ENCODE measurements around the gene SLC35F3. TPM values are rescaled to one million over a fixed set of nuclear protein-coding genes. Genes with fewer than 3 reads are reported as not detected.

The SLC35F3 gene
- total RNA-seq, 1 donor from 2014 or later, result 1.6 TPM

GRCh38 chr1:234309243-234309597 is 404.7 kb downstream of the SLC35F3 start:
- no peak overlapping the region for H3K4me3 ChIP-seq (ENCODE audit: low read depth, low read length)
- TF ChIP-seq CTCF (conservative IDR thresholded peaks at IDR 0.05; ENCODE audit: low read depth, low read length), result no peak
- no peak for DNase-seq (ENCODE audit: low read depth)

- peak; percentile 99 for TF ChIP-seq CTCF (conservative IDR thresholded peaks at IDR 0.05; ENCODE audit: low read depth, low read length)
- no peak for DNase-seq (ENCODE audit: low read depth)
- H3K4me3 ChIP-seq (ENCODE audit: low read depth, low read length), result no peak overlapping the region
Observed at GRCh38 chr1:234309598-234310459, 405.4 kb downstream of the SLC35F3 start.

- H3K4me3 ChIP-seq (ENCODE audit: low read depth, low read length), result no peak overlapping the region
- no peak for TF ChIP-seq CTCF (conservative IDR thresholded peaks at IDR 0.05; ENCODE audit: low read depth, low read length)
- no peak for DNase-seq (ENCODE audit: low read depth)
Observed at GRCh38 chr1:234310460-234310817, 406.0 kb downstream of the SLC35F3 start.

- H3K4me3 ChIP-seq (ENCODE audit: low read depth, low read length), result no peak overlapping the region
- no peak for TF ChIP-seq CTCF (conservative IDR thresholded peaks at IDR 0.05; ENCODE audit: low read depth, low read length)
- DNase-seq (ENCODE audit: low read depth), result no peak
Observed at GRCh38 chr1:234311414-234311813, 406.9 kb downstream of the SLC35F3 start.

GRCh38 chr1:234313171-234313570 is 408.7 kb downstream of the SLC35F3 start:
- H3K4me3 ChIP-seq (ENCODE audit: low read depth, low read length), result no peak overlapping the region
- DNase-seq (ENCODE audit: low read depth), result no peak
- no peak for TF ChIP-seq CTCF (conservative IDR thresholded peaks at IDR 0.05; ENCODE audit: low read depth, low read length)

GRCh38 chr1:234315091-234315541 is 410.6 kb downstream of the SLC35F3 start:
- DNase-seq (ENCODE audit: low read depth), result no peak
- no peak overlapping the region for H3K4me3 ChIP-seq (ENCODE audit: low read depth, low read length)
- TF ChIP-seq CTCF (conservative IDR thresholded peaks at IDR 0.05; ENCODE audit: low read depth, low read length), result no peak

- DNase-seq (ENCODE audit: low read depth), result no peak
- TF ChIP-seq CTCF (conservative IDR thresholded peaks at IDR 0.05; ENCODE audit: low read depth, low read length), result no peak
- H3K4me3 ChIP-seq (ENCODE audit: low read depth, low read length), result no peak overlapping the region
Observed at GRCh38 chr1:234315588-234315987, 411.1 kb downstream of the SLC35F3 start.
